HAP-1 (cell line): ENCODE results near the gene CASK.
A peak's percentile ranks its signal among the peaks of the same experiment; 100 is the strongest.

Experiments used
- DNase-seq, 2 experiments: peaks; one replicate each; pipeline ENCODE4 v3.0.0-alpha.2; 2016 to 2020; ENCODE audit warnings: low spot score in 2 of 2
- H3K27me3 ChIP-seq: fragments of 250-450 bp; sonication (Bioruptor Pico); 2 replicates; pipeline ENCODE4 v1.5.1; 2020; ENCODE audit warnings: low read depth, mild to moderate bottlenecking, moderate library complexity
- H3K36me3 ChIP-seq: fragments of 250-450 bp; sonication (Bioruptor Pico); replicated peaks from 2 replicates; pipeline ENCODE4 v1.5.1; 2020; ENCODE audit warnings: mild to moderate bottlenecking
- H3K4me1 ChIP-seq: fragments of 250-450 bp; sonication (Bioruptor Pico); 2 replicates; pipeline ENCODE4 v1.5.1; 2020; ENCODE audit warnings: mild to moderate bottlenecking
- H3K4me3 ChIP-seq: fragments of 250-450 bp; sonication (Bioruptor Pico); 2 replicates; pipeline ENCODE4 v1.5.1; 2020; ENCODE audit warnings: mild to moderate bottlenecking, moderate library complexity
- H3K9me3 ChIP-seq: fragments of 250-450 bp; sonication (Bioruptor Pico); 2 replicates; pipeline ENCODE4 v1.5.1; 2020; ENCODE audit warnings: mild to moderate bottlenecking, moderate library complexity
- in situ Hi-C: fragments of 300-500 bp; cut with MboI; formaldehyde crosslinking; loops from 3 replicates; pipeline ENCODE4 v1.14.3; 2020; ENCODE audit warnings: low sequenced_read_pairs, inconsistent platforms, mixed read lengths

Gene CASK

DNA sequence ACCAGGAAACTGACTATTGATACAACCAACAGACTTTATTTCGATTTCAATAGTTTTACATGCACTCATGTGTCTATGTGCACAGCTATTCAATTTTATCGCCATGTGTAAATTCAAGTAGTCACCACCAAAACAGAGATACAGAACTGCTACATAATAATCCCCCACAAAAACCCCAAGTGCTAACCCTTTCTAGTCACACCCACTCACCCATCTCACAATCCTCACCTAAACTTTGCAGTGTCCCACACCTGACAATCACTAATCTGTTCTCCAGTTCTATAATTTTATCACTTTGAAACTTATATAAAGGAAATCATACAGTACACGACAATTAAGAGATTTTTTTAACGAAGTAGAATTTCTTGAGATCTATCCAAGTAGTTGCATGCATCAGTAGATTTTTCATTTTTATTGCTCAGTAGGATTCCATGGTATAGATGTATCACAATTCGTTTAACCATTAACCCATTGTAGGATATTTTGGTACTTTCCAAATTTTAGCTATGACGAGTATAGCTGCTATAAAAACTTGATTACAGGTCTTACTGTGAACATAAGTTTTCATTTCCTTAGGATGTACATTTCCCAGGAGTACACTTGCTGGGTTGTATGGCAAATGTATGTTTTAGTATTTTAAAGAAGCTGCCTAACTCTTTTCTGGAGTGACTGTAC lies 85.9 kb downstream of the CASK start:
- in situ Hi-C loops, result no loop called here
- Histone ChIP-seq H3K4me1 (no peaks in the 10 kb centered on the region), H3K9me3 (no peaks in the 10 kb centered on the region), H3K36me3 (no peaks in the 10 kb centered on the region), H3K27me3 (no peaks in the 10 kb centered on the region), H3K4me3 (no peak overlapping the region)
- no peak for DNase-seq

- Histone ChIP-seq H3K4me1 (peaks cover 5% of the 10 kb centered on the region; the same call in 1 of the 2 replicates), H3K9me3 (no peaks in the 10 kb centered on the region), H3K4me3 (no peak overlapping the region), H3K27me3 (no peaks in the 10 kb centered on the region), H3K36me3 (no peaks in the 10 kb centered on the region)
- DNase-seq, result no peak
- in situ Hi-C loops, result no loop called here
Observed at GRCh38 chrX:41828826-41829225, 94.5 kb downstream of the CASK start.

DNA sequence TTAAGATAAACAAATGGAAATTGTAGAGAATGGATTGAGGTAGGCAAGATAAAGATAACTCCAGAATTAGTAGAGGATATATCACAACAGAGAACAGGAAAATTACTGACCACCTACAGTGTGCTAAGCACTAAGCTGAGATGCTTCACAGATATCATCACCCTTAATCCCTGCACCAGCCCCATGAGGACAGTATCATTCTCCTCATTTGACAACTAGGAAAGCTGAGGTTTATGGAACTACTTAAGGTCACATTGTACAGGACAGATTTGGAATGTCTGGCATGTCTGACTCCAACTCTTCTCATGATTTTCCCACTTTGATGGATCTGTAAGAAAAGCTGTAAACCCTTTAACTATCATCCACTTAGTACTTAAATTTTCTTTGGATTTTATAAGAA lies 95.5 kb downstream of the CASK start:
- in situ Hi-C loops, result no loop called here

GRCh38 chrX:41825796-41826195 lies 97.6 kb downstream of the CASK start:
- in situ Hi-C loops, result no loop called here
- DNase-seq, result no peak
- no peaks in the 10 kb centered on the region for H3K9me3 ChIP-seq
- peaks cover 5% of the 10 kb centered on the region; the same call in 1 of the 2 replicates for H3K4me1 ChIP-seq
- no peaks in the 10 kb centered on the region for H3K27me3 ChIP-seq
- no peaks in the 10 kb centered on the region for H3K36me3 ChIP-seq
- H3K4me3 ChIP-seq, result no peak overlapping the region

More for the DNA sequence above, 95.5 kb downstream of the CASK start:
- peak in 1 of 2 experiments; percentile 6 for DNase-seq
- Histone ChIP-seq H3K4me3 (no peak overlapping the region), H3K9me3 (no peaks in the 10 kb centered on the region), H3K4me1 (peaks cover 5% of the 10 kb centered on the region; the same call in 1 of the 2 replicates), H3K36me3 (no peaks in the 10 kb centered on the region), H3K27me3 (no peaks in the 10 kb centered on the region)

GRCh38 chrX:41824551-41824950 lies 98.8 kb downstream of the CASK start:
- peaks cover 5% of the 10 kb centered on the region; the same call in 1 of the 2 replicates for H3K4me1 ChIP-seq
- no peaks in the 10 kb centered on the region for H3K27me3 ChIP-seq
- no peaks in the 10 kb centered on the region for H3K36me3 ChIP-seq
- H3K4me3 ChIP-seq, result no peak overlapping the region
- in situ Hi-C loops, result no loop called here
- no peaks in the 10 kb centered on the region for H3K9me3 ChIP-seq
- DNase-seq, result no peak

GRCh38 chrX:41823402-41823801 lies 100.0 kb downstream of the CASK start:
- Histone ChIP-seq H3K4me1 (no peaks in the 10 kb centered on the region), H3K36me3 (no peaks in the 10 kb centered on the region), H3K4me3 (no peak overlapping the region), H3K27me3 (no peaks in the 10 kb centered on the region), H3K9me3 (no peaks in the 10 kb centered on the region)
- DNase-seq, result no peak
- in situ Hi-C loops, result no loop called here

- DNase-seq, result no peak
Observed at GRCh38 chrX:41822892-41823291, 100.5 kb downstream of the CASK start.

DNA sequence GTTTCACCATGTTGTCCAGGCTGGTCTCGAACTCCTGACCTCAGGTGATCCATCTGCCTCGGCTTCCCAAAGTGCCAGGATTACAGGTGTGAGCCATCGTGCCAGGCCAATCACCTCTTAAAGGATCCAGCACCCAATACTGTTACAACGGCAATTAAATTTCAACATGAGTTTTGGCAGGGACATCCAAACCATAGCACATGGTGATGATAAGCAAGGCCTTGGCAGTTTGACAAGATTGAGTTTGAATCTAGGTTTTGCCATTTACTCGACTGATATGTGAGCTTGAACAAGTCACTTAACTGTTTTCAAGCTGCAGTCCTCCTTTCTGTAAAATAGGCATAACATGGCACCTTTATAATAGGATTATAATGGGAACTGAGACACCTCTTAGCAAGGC lies 115.3 kb downstream of the CASK start:
- no peaks in the 10 kb centered on the region for H3K4me1 ChIP-seq
- peaks cover 6% of the 10 kb centered on the region; the same call in 1 of the 2 replicates for H3K9me3 ChIP-seq
- no peaks in the 10 kb centered on the region for H3K27me3 ChIP-seq
- H3K4me3 ChIP-seq, result no peak overlapping the region
- H3K36me3 ChIP-seq, result no peaks in the 10 kb centered on the region
- no peak for DNase-seq
- in situ Hi-C loops, result no loop called here

More at GRCh38 chrX:41822892-41823291, 100.5 kb downstream of the CASK start:
- Histone ChIP-seq H3K4me1 (no peaks in the 10 kb centered on the region), H3K36me3 (no peaks in the 10 kb centered on the region), H3K27me3 (no peaks in the 10 kb centered on the region), H3K4me3 (no peak overlapping the region), H3K9me3 (no peaks in the 10 kb centered on the region)
- in situ Hi-C loops, result no loop called here

- DNase-seq, result no peak
- in situ Hi-C loops, result no loop called here
- no peaks in the 10 kb centered on the region; the same call in 1 of the 2 replicates for H3K9me3 ChIP-seq
- H3K36me3 ChIP-seq, result no peaks in the 10 kb centered on the region
- no peak overlapping the region for H3K4me3 ChIP-seq
- no peaks in the 10 kb centered on the region for H3K4me1 ChIP-seq
- H3K27me3 ChIP-seq, result no peaks in the 10 kb centered on the region
Observed at GRCh38 chrX:41802958-41803357, 120.4 kb downstream of the CASK start.

DNA sequence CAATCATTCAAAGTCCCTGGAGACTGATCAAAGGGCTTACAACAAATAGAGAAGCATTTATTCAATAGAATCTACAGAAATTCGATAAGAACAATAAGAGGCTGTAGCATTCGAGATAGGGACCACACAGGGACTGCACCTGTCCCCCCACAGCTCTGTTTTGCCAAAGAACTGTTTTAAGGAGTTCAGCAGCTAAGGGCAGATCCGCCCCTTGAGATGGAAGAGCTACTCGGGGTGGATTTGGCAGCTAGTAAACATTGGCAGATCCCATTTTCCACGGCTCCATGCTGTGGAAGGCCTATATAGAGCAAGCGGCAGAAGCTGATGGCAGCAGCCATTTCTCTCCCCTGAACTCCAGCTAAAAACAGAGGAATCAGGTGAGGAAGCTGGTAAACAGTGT lies 123.7 kb downstream of the CASK start:
- Histone ChIP-seq H3K36me3 (no peaks in the 10 kb centered on the region), H3K4me1 (no peaks in the 10 kb centered on the region), H3K27me3 (no peaks in the 10 kb centered on the region), H3K4me3 (no peak overlapping the region), H3K9me3 (no peaks in the 10 kb centered on the region; the same call in 1 of the 2 replicates)
- DNase-seq, result no peak
- in situ Hi-C loops, result loop anchor here (25.0 kb wide), 1 partner anchor 1763 kb away; no protein-coding TSS in a partner anchor

DNA sequence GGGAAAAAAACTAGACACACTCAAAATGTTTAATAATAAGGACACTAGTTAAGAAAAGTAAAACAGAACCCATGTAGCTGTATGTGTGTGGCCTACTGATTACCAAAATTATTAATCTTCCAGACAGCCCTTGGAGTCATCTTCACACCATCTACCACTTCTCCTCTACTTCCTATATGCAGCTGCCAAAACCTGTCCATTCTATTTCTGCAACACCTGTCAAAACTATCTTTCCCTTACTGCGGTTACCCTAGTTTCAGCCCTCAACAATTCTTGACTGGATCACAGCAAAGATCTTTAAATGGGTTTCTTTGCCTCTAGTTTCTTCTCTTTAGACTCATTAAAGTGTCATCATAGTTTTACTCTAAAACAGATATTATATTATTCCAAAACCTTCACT lies 126.8 kb downstream of the CASK start:
- Histone ChIP-seq H3K9me3 (no peaks in the 10 kb centered on the region), H3K4me1 (no peaks in the 10 kb centered on the region), H3K4me3 (no peak overlapping the region), H3K27me3 (no peaks in the 10 kb centered on the region), H3K36me3 (no peaks in the 10 kb centered on the region)
- in situ Hi-C loops, result loop anchor here (25.0 kb wide), 1 partner anchor 1766 kb away; no protein-coding TSS in a partner anchor
- no peak for DNase-seq

DNA sequence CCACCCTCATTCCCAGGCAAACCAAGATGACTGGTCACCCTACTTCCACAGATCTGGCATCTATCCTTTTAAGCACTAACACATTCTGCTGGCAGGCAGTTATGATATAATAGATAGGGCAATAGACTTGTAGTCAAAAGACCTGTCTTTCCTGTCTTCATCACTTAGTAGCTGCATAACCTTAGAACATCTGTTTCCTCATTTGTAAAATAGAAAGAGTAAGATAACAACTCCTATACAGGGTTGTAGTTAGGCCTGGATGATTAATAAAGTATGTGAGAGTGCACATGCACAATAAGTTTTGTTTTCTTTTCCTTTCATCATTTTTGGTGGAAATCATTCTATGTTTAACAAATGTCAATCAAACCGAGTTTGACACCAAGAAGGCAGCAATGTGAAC lies 127.3 kb downstream of the CASK start:
- Histone ChIP-seq H3K4me3 (no peak overlapping the region), H3K36me3 (no peaks in the 10 kb centered on the region), H3K4me1 (no peaks in the 10 kb centered on the region), H3K9me3 (no peaks in the 10 kb centered on the region), H3K27me3 (no peaks in the 10 kb centered on the region)
- DNase-seq, result no peak
- in situ Hi-C loops, result loop anchor here (25.0 kb wide), 1 partner anchor 1766 kb away; no protein-coding TSS in a partner anchor

- no peak for DNase-seq
- no peaks in the 10 kb centered on the region for H3K27me3 ChIP-seq
- in situ Hi-C loops, result loop anchor here (25.0 kb wide), 1 partner anchor 1773 kb away; no protein-coding TSS in a partner anchor
- no peaks in the 10 kb centered on the region for H3K4me1 ChIP-seq
- H3K9me3 ChIP-seq, result no peaks in the 10 kb centered on the region
- peaks cover 7% of the 10 kb centered on the region; the same call in 1 of the 2 replicates for H3K36me3 ChIP-seq
- no peak overlapping the region for H3K4me3 ChIP-seq
Observed at GRCh38 chrX:41789374-41789773, 134.0 kb downstream of the CASK start.

GRCh38 chrX:41785685-41786084 lies 137.7 kb downstream of the CASK start:
- no peak for DNase-seq
- H3K4me3 ChIP-seq, result no peak overlapping the region
- H3K36me3 ChIP-seq, result peaks cover 7% of the 10 kb centered on the region; the same call in 1 of the 2 replicates
- H3K4me1 ChIP-seq, result peaks cover 5% of the 10 kb centered on the region
- in situ Hi-C loops, result loop anchor here (25.0 kb wide), 1 partner anchor 1777 kb away; no protein-coding TSS in a partner anchor
- H3K9me3 ChIP-seq, result no peaks in the 10 kb centered on the region
- H3K27me3 ChIP-seq, result no peaks in the 10 kb centered on the region
